HG03159 (cell line): Measurements from ENCODE around the gene LSP1.

ENCODE experiments used
- ATAC-seq: cut with Tn5 transposase; IDR thresholded peaks from one replicate; pipeline ENCODE4 v1.9.1; 2021; ENCODE audit warnings: mild to moderate bottlenecking, moderate library complexity; ENCODE audit not compliant: unreplicated experiment

LSP1 gene

DNA sequence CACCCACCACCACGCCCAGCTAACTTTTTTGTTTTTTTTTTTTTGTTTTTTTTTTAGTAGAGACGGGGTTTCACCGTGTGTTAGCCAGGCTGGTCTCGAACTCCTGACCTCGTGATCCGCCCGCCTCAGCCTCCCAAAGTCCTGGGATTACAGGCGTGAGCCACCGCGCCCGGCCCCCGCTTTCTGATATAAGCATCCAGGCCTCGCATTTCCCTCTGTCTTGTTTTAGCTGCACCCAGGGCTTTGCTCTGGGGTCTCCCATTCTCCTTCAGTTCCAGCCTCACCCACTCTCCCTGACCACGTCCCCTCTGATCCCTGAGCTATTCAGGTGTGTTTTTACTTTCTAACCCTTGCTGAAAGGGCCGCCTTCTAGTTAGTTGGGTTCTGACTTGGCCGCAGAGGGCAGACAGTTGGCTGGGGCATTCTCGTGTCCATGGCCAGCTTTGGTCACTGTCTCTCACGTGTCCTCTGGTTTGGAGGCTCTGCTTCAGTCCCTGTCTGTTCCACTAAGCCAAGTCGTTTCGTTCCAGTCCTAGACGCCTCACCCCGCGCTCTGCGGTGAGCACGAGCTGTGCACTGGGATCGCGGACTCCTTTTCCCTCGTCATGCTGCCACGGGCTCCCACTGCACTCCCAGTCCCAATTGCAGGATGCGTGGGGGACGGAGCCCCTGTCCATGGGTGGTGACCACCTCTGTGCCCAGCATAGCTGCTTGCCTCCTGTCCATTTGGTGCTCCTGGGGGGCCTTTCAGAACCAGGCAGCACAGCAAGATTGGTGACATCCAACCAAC, 60.6 kb downstream of the LSP1 start:
- ATAC-seq: no peak

DNA sequence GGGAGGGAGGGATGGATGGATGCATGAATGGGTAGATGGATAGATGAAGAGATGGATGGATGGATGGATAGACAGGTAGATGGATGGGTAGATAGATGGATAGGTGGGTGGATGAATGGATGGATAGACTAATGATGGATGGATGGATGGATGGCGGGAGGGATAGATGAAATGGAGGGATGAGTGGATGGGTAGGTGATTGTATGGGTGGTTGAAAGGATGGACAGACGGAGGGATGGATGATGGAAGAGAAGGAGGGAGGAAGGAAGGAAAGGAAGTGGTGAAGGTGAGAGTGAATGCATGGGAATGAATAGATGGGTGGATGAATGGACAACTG, 62.9 kb downstream of the LSP1 start:
- no peak for ATAC-seq

DNA sequence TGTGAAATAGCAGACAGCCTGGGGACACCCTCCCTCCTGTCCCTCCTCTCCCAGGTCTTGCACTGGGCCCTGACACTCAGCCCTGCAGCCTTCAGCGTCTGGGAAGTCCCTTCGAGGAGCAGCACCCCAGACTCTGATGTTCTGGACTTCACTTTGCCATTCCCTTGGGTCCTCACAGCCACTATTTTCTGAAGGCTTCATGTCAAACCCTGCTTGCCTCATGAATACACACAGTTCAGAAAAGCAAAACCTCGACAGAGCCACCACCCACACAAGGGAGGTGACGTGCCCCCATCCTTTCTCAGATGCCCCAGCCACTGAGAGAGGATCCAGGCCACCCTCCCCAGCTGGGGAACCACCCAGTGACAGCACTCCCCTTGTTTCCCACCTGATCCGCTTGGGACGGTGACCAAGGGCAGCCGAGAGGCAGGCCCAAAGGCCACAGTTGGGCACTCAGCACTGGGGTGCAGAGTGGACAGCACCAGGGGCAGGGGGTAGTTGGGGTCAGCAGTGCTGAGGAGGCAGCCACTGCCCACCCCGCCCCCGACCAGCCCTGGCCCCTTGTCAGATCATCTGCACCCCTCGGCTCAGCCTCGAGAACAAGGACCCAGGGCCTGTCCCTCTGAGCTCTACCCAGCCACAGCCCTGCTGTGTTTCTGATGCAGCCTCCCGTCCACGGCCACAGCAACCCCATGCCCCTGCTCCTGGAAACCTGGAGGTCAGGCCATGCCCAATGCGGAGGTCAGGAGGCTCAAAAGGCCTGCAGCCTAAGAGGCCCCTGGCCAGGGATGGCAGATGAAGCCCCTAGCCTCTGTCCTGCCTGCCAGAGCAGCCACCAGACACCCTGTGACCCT, 63.5 kb downstream of the LSP1 start:
- ATAC-seq: no peak

DNA sequence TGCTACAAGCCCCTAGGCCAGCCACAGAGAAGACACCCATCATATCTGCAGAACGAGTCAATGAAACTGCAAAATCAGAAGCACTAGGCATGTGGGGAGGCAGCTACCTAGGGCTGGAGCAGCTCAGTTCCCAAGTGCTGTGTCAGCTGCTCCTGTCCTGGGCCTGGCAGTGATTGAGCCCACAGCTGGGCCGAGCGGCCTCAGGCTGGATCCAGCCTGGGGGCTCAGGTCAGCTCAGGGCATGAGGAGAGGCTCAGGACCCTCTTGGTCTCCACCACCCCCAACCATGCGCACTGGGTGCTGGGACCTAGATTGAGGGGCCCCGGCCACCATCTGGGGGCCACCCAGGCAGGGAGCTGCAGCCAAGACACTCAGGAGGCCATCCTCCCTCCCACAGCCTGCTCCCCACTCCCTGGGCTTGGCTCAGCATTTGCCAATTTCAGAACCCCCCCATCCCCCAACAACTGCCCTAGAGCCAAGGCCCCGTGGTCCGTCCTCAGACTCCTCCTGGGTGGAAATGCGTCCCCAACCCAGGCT, 64.2 kb downstream of the LSP1 start:
- ATAC-seq: no peak

DNA sequence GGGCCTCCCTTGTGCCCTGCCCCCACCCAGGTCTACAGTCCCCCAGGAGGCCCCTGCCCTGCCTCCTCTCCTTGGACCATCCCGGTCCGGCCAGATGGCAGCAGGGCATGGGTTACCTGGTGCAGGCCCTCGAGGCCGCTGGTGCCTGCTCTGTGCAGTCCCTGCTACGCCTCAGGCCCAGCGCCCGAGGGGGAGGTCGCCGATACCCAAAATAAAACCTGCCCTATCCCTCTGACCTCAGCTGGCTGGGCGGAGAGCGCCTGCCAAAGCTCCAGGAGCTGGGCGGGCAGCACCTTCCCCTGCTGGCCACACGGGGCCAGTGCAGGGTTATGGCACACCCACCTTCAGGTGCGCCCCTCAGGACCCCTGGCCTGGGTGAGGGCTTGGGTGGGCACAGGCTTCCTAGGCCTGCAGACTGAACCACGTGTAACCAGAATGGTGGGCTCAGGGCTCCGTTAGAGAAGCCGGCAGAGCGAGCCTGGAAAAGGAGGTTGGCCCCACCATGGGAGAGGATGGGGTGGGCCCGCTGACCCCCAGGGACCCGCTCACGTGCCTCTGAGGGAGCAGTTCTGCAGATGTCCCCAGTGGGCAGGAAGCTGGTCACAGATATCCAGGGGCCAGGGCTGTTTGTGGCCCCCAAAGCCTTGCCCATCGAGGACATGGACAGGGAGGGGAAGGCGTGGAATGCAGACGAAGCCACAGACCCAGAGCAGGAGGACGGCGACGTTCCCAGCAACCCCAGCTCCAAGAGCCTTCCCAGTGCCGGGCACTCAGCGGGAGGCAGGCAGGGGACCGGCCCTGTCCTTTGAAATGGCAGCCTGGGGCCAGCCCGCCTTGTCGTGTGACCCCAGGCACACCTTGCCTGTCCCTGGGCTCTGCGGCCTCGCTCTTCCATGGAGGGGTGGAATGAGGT, 64.9 kb downstream of the LSP1 start:
- no peak for ATAC-seq

DNA sequence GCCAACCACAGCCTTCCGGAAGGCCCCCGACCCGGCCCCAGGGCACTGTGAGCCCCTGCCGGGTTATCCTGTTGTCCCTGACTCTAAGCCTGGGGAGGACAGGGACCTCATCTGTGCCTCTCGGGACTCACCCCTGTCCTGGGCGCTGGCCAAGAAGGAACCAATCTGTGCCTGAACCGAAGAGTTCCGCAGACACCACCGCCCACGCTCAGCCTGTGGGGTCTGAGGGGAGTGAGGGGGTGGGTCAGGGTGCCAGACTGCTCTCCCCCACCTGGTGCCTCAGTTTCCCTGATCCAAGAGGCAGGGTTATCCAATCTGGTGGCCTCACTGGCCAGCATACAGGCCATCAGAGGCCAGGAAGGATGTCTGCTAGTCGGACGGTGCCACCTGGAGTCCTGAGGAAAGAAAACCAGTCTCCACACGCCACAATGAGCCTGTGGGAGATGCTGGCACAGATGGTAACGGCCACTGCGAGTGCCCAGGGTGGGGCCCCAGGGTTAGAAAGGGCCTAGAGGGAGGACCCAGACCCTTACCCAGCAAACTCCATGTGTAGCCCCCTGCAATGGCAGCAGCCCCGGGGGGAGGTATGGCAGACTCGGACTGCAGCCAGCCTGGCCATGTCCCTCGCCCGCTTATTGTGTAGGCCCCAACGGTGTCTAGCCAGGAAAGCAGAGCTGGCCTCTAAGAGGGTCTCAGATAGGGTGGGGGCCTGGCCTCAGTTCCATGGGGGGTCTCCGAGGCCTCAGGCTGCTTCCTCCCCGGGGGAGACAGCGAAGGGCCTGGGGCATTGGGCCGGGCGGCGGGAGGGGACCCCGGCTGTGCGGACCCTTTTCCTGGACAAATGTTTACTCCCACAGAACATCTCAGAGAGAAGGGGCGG, 65.8 kb downstream of the LSP1 start:
- no peak for ATAC-seq

DNA sequence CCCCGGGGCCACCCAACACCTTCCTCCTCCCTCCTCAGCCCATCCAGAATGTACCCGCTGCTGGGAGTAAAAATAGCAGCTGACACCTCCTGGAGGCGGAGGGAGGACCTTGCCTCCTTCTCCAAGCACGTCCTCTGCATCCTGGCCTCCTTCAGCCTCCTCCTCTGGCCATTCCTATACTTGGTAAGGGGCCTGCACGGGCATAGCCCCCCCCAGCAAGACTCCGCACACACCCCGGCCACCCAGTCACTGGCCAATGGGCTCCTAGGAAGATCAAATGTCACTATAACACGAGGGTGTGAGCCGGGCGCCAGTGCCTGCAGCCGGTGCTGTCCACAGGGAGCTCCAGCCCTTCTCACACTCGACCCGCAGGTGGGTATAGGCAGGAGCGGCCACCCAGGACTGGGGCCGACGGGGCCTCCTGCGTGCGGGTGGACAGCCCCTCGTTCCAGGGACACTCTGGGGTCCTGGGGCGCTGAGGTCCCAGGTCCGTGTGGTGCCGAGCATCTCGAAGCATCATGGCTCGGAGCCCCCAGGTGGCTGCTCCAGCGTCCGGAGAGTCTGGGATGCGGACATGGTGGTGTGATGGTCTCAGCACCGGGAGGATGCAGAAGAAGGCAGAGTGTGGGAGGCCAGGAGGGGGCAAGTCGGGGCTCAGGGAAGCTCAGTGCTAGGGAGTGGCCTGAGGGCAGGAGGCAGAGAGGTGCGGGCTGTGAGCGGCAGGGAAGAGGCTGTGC, 66.7 kb downstream of the LSP1 start, which contains the start of gene TNNT3:
TSS of gene TNNT3 (plus strand) at position 313 of the 737 bp plus-strand sequence. CDS start 3,172 bp downstream, outside the sequence.
- ATAC-seq: no peak

DNA sequence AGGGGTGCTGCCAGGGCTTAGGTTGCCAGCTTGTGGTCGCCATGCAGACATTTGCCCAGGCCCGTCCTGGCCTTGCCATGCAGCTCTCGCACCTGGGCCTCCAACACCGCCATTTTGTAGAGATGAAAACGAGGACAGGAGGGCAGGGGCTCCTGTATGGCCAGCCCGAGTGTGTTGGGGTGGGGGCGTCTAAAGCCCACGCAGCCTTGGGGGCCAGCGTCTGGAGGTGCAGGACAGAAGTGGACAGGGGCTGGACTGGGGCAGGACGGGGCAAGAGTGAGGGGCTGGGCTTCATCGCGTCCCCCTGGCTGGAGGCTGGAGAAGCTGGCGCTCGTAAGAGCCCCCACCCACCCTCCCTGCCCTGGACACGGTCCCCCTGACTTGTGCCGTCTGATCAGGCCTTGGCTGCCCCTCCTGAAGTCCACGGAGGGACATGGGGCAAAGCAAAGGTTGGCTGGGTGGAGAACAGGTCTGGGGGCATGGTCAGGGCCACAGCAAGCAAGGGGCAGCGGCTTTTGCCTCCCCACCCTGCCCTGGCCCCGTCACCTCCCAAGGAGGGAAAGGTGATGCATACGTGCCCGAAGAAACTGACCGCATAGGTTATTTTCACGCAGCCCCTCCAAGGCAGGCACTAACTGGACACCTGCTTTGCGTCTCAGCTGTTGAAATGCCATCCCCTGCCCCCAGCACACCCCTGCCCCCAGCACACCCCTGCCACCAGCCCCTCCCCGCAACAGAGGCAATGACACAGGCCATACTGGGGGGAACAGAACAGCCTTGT, 67.4 kb downstream of the LSP1 start:
- no peak for ATAC-seq

DNA sequence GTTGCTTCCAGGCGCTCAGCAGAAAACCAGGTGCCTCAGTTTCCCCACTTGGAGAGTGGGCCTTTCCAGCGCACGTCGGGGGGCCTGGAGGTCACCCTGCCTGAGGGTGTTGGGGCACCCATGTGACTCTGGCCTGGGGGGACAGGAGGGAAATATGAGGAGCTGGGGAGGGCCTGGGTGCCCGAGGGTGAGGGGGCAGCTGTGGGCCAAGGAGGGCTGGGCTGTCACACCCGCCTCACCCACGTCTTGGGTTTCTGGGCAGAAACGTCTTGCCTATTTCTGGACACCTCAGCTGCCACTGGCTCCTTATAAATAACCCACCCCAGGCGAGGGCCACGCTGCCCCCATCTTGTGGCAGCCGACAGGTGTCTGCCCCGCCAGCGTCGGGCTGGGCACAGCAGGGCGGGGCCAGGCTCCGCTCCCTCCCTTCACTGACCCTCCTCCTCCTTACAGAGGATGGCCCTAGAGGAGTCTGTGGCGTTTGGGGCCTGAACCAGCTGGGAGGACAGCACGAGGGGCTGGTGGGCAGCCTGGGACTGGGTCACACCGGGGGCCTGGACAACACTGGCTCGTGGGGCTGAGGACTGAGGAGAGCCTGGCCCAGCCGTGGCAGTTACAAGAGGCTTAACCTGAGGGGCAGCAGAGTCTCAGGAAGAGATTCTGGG, 68.2 kb downstream of the LSP1 start:
- no peak for ATAC-seq

DNA sequence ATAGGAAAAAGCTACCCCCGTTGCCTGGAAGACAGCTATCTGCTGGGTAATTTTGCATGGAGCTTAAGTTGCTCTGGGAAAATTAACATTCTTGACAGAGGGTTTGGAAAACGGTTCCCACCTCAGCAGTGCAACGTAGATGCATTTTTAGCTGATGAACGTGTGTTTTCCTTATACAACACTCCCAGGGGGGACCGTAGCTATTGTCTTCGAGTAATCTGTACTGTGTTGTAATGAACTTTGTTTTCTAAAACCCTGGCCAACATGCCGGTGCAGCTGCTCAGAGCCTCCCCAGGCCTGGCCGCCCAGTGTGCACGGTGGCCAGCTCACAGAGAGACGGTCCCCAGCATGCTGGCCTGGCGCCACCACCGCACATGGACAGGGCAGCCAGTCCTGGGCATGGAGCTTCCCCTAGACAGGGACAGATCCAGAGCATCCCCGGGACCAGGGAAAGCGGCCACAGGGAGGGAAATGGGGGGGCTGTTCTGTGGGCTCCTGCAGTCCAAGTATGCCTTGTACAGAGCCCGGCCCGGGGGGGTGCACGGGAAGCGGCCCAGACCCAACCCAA, 68.8 kb downstream of the LSP1 start:
- no peak for ATAC-seq

DNA sequence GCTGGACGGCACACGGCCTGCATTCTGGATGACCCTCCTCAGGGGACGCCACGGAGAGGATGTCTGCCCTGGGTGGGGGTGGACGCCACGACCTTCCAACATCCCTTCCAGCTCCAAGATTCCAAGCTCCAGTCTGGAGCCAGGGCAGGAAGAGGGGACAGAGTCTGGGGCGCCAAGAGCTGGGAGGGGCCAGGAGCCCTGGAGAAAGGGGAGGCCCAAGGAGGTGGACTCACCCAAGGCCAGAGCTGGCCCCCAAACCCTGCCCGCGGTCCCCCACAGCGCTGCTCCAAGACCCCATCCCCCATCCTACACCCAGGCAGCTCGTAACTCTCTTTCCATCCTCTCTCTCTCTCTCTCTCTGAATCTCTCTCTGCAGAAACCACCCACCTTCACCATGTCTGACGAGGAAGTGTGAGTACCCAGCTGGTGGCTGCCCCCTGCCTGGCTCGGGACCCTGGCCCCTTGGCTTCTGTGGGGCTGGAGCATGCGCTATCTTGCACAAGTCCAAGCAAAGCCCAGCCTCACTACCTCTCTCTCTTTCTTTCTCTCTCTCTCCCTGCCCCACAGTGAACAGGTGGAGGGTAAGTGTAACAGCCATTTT, 69.7 kb downstream of the LSP1 start:
- no peak for ATAC-seq

DNA sequence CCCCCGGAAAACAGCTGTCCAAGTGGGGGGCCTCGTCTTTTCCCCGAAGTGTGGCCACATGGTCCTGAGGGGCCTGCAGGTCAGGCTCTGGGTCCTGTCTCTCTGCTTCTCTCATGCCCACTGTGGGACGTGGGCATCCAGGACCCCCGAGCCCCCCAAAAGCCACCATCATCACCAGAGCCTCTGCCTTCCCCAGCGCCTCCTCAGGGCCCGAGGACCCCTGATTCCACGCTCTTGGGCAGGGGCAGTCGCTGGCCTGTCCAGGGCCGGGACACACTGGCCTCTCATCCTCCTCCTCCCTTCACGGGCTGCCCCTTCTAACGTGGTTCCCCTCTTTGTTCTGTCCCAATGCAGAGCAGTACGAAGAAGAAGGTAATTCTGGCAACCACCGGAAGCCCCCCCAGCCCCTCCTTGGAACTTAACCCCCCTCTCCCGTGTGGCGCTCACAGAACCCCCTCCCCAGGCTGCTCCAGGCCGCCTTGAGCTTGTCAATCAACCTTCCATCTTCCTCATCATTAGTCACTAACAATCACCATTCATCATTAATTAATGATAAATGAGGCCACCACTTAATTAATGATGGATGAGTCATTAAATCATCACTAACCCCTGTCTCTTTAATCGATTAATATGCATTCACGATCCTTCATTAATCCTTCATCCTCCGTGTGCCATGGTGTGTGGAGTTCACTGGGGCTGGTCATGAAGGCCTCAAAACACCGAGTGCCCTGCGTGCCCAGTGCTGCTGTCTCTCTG, 70.5 kb downstream of the LSP1 start:
- no peak for ATAC-seq

DNA sequence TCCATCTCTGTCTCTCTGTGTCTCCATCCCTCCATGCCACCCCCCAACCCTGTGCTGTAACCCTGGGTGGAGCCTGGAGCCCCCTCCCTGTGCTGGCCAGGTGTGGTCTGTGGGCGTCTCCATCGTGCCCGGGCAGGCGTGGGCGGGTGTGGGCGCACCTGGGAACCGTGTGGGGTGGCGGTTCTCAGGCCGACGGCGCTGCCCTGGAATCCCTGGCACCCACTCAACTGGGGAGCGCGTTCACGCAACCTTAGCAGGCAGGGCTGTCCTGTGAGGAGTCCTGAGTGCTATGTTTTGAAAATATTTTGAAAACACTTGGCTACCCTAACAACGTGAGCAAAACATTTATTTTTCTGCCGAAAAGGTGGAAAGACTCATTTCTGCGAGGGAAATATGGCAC, 71.3 kb downstream of the LSP1 start:
- no peak for ATAC-seq

DNA sequence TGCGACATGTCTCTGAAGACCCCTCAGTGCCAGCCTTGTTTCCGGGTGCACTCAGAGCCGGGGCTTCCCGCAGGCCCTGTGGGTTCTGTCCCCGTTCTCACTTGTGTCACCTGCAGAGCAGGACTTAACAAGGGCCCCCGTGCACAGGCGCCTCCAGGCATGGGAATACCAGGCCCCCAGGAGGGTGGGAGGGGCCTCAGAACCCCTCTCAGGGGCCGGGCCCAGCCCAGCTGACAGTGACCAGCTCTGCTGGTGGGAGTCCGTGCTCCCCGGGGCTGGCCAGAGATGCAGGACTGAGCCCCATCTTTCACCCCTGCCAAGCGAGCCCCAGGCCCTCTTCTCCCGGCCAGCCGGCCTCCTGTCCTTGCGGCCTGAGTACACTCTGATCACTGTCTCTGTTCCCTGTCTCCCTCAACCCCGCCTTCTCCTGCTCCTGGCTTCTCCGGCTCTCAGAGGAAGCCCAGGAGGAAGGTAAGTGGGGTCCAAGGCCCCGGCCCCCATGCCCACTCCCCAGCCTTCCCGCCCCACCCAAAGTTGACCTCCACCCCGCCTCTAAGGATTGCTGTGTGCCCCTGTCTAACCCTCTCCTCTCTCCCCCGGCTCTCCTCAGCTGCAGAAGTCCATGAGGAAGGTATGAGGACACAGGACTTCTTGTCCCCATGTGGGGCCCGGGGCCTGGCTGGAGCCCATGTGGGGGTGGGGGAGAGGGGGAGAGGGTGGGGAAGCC, 71.9 kb downstream of the LSP1 start:
- ATAC-seq: no peak

DNA sequence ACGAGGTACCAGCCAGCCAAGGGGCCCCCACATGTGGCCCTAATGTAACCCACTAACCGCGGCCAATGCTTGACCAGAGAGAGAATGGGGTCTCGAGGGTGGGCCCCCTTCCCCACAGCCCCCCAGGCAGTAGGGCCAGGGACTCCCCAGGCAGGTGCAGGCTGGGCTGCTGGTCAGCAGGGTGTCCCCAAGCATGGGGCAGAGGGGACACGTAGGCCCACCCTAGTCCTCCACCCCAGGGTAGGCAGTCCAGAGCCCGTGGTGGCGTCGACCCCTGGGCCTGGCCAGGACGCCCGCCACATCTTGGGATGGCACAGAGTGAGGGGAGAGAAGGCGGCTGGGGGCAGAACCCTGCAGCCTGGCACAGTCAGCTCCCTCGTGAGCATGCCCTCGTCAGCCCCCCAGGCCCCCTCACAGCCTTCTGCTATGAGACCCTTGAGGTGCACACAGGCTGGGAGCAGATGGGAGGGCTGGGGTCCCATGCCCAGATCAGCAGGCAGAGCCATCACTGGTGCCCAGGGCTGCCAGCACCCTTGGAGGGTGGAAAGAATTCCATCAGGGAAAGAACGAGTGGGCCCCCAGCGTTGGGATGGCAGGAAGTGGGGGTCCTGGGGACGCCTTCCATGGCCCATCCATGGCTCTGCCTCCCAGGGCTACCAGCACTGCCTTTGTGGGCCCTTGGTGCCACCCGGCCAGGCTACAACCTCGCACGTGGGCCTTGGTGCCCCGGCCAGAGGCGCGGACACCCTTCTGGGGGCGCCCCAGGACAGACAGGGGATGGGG, 72.7 kb downstream of the LSP1 start:
- ATAC-seq: no peak
